ENCODE results near the gene SNAP47. TPM values are rescaled to one million over a fixed set of nuclear protein-coding genes. Genes with fewer than 3 reads are reported as not detected.

Gene SNAP47
- total RNA-seq = 31.2 and 45.2 TPM in 2 replicates

GRCh38 chr1:227734856-227735538 is at the start of gene SNAP47, which contains the start of gene JMJD4:
Gene SNAP47, plus strand, starts transcription at chr1:227735435. Its CDS starts 12,302 bp downstream, at chr1:227747737.
Gene JMJD4, minus strand, starts transcription at chr1:227735302. Its CDS starts 29 bp downstream, at chr1:227735273.

GRCh38 chr1:227815468-227816409 is 80.5 kb downstream of the SNAP47 start, which contains the start of gene PRSS38:
Gene PRSS38, plus strand, starts transcription at chr1:227815675. Its CDS starts 42 bp downstream, at chr1:227815717.

Other genes with a start within 250 kb of the SNAP47 start
- gene ZNF678, start 171.9 kb upstream of the SNAP47 start, total RNA-seq = 2.0 and 2.1 TPM in 2 replicates
- gene JMJD4, start 133 bp upstream of the SNAP47 start, total RNA-seq = 15.5 and 27.3 TPM in 2 replicates
- not detected in 2 replicates for gene PRSS38, start 80.2 kb downstream of the SNAP47 start, total RNA-seq
- 0.47 and 1.5 TPM in 2 replicates for gene WNT9A, start 212.5 kb downstream of the SNAP47 start, total RNA-seq